ENCODE data around the gene DACT2.
A peak's percentile ranks its signal among the peaks of the same experiment; 100 is the strongest.

The DACT2 gene

DNA sequence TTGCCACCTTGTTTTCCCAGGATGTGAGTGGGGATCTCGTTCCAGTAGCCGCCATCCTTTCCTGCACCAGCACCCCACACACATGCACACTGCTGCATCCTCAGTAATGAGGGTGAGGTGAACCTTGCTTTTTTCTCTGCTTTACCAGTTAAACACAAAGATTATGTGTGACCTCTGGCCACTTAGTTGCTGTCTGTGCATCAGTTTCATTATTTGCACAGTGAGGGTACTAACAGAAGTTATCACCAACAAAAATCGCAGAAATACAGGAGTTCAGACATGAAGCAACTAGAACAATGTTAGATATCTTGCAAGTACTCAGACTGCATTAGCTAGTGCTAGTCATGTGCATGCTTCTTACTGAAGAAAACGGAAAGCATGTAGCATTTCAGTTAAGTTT, 17.4 kb upstream of the DACT2 start:
- TF ChIP-seq, protein P1, sequence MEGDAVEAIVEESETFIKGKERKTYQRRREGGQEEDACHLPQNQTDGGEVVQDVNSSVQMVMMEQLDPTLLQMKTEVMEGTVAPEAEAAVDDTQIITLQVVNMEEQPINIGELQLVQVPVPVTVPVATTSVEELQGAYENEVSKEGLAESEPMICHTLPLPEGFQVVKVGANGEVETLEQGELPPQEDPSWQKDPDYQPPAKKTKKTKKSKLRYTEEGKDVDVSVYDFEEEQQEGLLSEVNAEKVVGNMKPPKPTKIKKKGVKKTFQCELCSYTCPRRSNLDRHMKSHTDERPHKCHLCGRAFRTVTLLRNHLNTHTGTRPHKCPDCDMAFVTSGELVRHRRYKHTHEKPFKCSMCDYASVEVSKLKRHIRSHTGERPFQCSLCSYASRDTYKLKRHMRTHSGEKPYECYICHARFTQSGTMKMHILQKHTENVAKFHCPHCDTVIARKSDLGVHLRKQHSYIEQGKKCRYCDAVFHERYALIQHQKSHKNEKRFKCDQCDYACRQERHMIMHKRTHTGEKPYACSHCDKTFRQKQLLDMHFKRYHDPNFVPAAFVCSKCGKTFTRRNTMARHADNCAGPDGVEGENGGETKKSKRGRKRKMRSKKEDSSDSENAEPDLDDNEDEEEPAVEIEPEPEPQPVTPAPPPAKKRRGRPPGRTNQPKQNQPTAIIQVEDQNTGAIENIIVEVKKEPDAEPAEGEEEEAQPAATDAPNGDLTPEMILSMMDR (IDR thresholded peaks at IDR 0.05; ENCODE audit: low read depth, low read length): no peak
- DNase-seq (ENCODE audit: low read depth in 2 of 2): no peak
- H3K4me3 ChIP-seq (replicated peaks in 1 of 2; ENCODE audit: low read depth in 2 of 2, low read length in 2 of 2): no peak overlapping the region

DNA sequence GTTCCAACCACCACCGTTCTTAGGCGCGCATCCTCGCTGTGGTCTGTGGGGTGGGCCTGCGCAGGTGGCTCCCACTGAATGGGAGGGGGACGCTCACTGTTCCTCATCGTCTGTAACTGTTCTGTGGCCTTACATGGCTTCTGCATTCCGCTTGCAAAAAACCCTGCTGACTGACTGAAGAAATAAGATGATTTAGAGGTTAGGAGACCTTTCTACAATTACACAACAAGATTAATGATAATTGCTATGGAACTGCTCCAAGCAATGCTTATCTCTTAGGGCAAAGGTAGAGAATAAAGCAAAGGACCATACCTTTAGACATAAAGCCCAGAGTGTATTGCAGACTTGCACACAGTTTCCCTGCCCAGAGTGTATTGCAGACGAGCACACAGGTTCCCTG, 14.4 kb upstream of the DACT2 start:
- DNase-seq (ENCODE audit: low read depth in 2 of 2): no peak
- TF ChIP-seq, protein P1 (IDR thresholded peaks at IDR 0.05; ENCODE audit: low read depth, low read length): no peak
- H3K4me3 ChIP-seq (replicated peaks in 1 of 2; ENCODE audit: low read depth in 2 of 2, low read length in 2 of 2): no peak overlapping the region

DNA sequence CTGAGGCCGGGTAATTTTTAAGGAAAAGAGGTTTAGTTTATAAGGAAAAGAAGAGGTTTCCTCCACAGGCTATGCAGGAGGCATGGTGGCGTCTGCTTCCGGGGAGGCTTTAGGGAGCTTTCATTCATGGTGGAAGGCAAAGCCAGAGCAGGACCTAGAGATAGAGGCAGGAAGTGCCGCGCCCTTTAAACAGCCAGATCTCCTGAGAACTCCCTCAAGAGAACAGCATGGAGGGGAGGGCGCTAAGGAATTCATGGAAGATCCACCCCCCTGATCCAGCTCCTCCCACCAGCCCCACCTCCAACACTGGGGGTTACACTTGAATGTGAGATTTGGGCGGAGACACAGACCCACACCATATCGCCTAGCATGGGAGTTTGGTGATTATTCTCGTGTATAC, 13.9 kb upstream of the DACT2 start:
- DNase-seq (ENCODE audit: low read depth in 2 of 2): no peak
- H3K4me3 ChIP-seq (replicated peaks in 1 of 2; ENCODE audit: low read depth in 2 of 2, low read length in 2 of 2): no peak overlapping the region
- TF ChIP-seq, protein P1 (IDR thresholded peaks at IDR 0.05; ENCODE audit: low read depth, low read length): no peak

DNA sequence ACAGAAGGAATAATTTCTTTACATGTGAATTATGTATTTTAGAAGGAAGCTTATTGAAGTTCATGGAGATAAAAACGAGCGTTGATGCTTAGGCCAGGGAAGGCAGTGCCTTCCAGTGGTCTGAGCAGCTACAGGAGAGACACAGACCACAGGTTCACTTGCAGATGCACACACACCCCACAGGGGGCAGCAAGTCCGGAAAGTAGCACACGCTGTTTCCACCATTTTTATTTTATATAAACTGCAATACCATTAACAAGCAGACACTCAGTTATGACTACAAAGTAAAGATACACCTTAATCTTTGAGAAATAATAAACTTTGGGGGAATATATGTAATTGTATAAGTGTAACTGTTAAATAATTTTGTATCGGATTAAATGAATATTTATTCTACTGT, 13.5 kb upstream of the DACT2 start:
- H3K4me3 ChIP-seq (replicated peaks in 1 of 2; ENCODE audit: low read depth in 2 of 2, low read length in 2 of 2): no peak overlapping the region
- TF ChIP-seq, protein P1 (IDR thresholded peaks at IDR 0.05; ENCODE audit: low read depth, low read length): peak; percentile 31
- no peak for DNase-seq (ENCODE audit: low read depth in 2 of 2)

DNA sequence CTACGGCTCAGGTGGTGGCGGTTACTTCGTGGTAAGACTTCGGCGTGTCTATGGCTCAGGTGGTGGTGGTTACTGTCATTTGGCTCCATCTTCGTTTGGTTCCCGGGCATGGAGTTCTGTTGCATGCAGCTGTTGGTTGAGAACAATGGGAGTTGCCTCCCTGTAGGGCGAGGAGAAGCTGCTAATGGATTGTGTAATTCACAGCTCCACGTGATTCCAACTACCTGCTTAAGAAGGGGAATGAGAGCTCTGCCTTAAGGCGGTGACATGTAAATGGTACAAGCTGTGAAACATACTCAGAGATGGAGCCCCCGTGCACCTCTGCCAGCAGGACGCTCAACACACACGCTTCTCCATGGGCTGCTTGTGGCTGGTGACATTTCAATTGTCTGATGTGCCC, 12.4 kb upstream of the DACT2 start:
- no peak for DNase-seq (ENCODE audit: low read depth in 2 of 2)
- TF ChIP-seq, protein P1 (IDR thresholded peaks at IDR 0.05; ENCODE audit: low read depth, low read length): no peak
- no peak overlapping the region for H3K4me3 ChIP-seq (replicated peaks in 1 of 2; ENCODE audit: low read depth in 2 of 2, low read length in 2 of 2)

DNA sequence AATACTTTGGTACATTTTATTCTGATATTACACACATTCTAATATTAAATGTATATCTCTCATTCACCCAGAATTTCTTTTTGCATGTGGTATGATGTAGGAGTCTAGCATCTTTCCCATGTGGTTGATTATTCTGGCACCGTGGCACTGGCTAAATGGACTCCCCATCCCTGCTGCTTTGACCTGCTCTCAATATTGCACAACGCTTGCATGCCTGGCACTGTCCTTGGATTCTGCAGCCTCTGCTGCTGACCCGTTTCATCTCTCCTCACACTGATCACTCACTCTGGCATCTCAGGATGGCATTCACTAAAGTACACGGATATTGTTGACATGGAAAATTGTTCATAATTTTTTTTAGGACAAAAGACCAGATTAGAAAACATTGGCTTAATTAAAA, 11.5 kb upstream of the DACT2 start:
- peak in 1 of 2 donors; percentile 45 for DNase-seq (ENCODE audit: low read depth in 2 of 2)
- TF ChIP-seq, protein P1 (IDR thresholded peaks at IDR 0.05; ENCODE audit: low read depth, low read length): no peak
- no peak overlapping the region for H3K4me3 ChIP-seq (replicated peaks in 1 of 2; ENCODE audit: low read depth in 2 of 2, low read length in 2 of 2)

DNA sequence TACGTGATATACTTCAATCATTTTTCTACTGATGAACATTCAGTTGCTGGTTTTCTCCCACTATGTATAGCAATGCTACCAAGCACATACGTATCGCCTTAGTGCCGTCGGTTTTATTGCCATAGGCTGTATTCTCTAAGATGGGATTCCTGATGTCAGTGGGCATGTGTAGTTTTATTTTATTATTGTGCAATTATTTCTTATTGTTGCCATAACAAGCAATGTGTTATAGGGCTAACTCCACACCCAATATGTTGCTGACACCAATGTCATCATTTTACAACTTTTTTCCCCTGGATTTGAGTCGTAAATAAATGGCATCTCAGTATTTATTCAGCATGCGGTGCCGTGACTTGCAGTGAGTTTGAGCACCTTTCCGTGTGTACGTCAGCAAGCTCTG, 10.8 kb upstream of the DACT2 start:
- H3K4me3 ChIP-seq (replicated peaks in 1 of 2; ENCODE audit: low read depth in 2 of 2, low read length in 2 of 2): no peak overlapping the region

More for the DNA sequence above, 10.8 kb upstream of the DACT2 start:
- TF ChIP-seq, protein P1 (IDR thresholded peaks at IDR 0.05; ENCODE audit: low read depth, low read length): no peak
- DNase-seq (ENCODE audit: low read depth in 2 of 2): no peak
